Ammon's horn (tissue), 1 donor: ENCODE results near the gene GTF2B.
"Not testable (repeated sequence)": the region's sequence is repeated elsewhere in the genome, so short reads cannot be mapped to it uniquely, and the experiment has no call there.

ENCODE experiments used
- DNase-seq: peaks from one replicate; pipeline ENCODE4 v3.0.0-alpha.2; 2016; ENCODE audit warnings: low spot score

GTF2B gene

GRCh38 chr1:88883156-88883555, 8.2 kb downstream of the GTF2B start:
- no peak for DNase-seq

GRCh38 chr1:88880717-88881116, 10.7 kb downstream of the GTF2B start:
- not testable (repeated sequence) for DNase-seq

GRCh38 chr1:88878731-88879130, 12.6 kb downstream of the GTF2B start:
- no peak for DNase-seq

GRCh38 chr1:88877911-88878310, 13.5 kb downstream of the GTF2B start:
- DNase-seq = no peak

- DNase-seq = no peak
These were observed 14.0 kb downstream of the GTF2B start for GRCh38 chr1:88877382-88877825.

- no peak for DNase-seq
These were observed 14.6 kb downstream of the GTF2B start for GRCh38 chr1:88876573-88877365.

- no peak for DNase-seq
These were observed 15.8 kb downstream of the GTF2B start for GRCh38 chr1:88875595-88875994.

GRCh38 chr1:88873737-88874349, 17.5 kb downstream of the GTF2B start:
- DNase-seq = peak; percentile 34

- not testable (repeated sequence) for DNase-seq
These were observed 21.7 kb downstream of the GTF2B start for GRCh38 chr1:88869644-88870043.

GRCh38 chr1:88867743-88868521, 23.4 kb downstream of the GTF2B start:
- no peak for DNase-seq

GRCh38 chr1:88851303-88852063, 39.9 kb downstream of the GTF2B start:
- no peak for DNase-seq

- DNase-seq = no peak
These were observed 43.7 kb downstream of the GTF2B start for GRCh38 chr1:88847643-88848042.

GRCh38 chr1:88825721-88826120, 65.6 kb downstream of the GTF2B start:
- peak; percentile 31 for DNase-seq

GRCh38 chr1:88819642-88820041, 71.7 kb downstream of the GTF2B start:
- DNase-seq = not testable (repeated sequence)

- DNase-seq = no peak
These were observed 77.9 kb downstream of the GTF2B start for GRCh38 chr1:88813471-88813870.

- DNase-seq = no peak
These were observed 79.0 kb downstream of the GTF2B start for GRCh38 chr1:88812366-88812765.

GRCh38 chr1:88803444-88803843, 87.9 kb downstream of the GTF2B start:
- DNase-seq = no peak

- DNase-seq = no peak
These were observed 88.4 kb downstream of the GTF2B start for GRCh38 chr1:88802950-88803349.
